Panc1 (cell line): ENCODE results near the gene ATP1B3. TPM values are rescaled to one million over a fixed set of nuclear protein-coding genes. Genes with fewer than 3 reads are reported as not detected.
A peak's percentile ranks its signal among the peaks of the same experiment; 100 is the strongest.

Source experiments
- ATAC-seq: fragments of 200-7000 bp; cut with Tn5 transposase; 2 replicates; pipeline ENCODE4 v1.9.1; 2020; ENCODE audit warnings: mild to moderate bottlenecking, moderate library complexity
- BruUV-seq: library from RNA; stranded (reverse); fragments of 400-500 nt; replicated peaks from 2 replicates; lab custom pipeline; 2021; lab: Mats Ljungman, UMichigan
- CTCF ChIA-PET: fragments of 300-600 bp; sonication (Branson Sonifier 250); formaldehyde crosslinking; loops from one replicate; lab custom pipeline; 2022; ENCODE audit warnings: antibody characterized with exemption; lab: Charles Lee
- POLR2A ChIA-PET: fragments of 300-600 bp; sonication (Branson Sonifier 250); formaldehyde crosslinking; loops from one replicate; lab custom pipeline; 2022; ENCODE audit warnings: antibody characterized with exemption; lab: Charles Lee
- DNase-seq: peaks from one replicate; pipeline ENCODE4 v3.0.0-alpha.2; 2010; ENCODE audit warnings: low read depth, low spot score
- H3K27ac ChIP-seq: 2 replicates; pipeline ENCODE4 v1.5.1; 2011; ENCODE audit warnings: mild to moderate bottlenecking, low read length, inconsistent platforms
- H3K27me3 ChIP-seq: fragments of 200-500 bp; sonication (Bioruptor generic); 2 replicates; pipeline ENCODE4 v1.6.0; 2014; ENCODE audit warnings: low read length, inconsistent platforms; ENCODE audit not compliant: control insufficient read depth, insufficient read depth
- H3K36me3 ChIP-seq: fragments of 200-500 bp; sonication (Bioruptor generic); 2 replicates; pipeline ENCODE4 v1.5.1; 2014; ENCODE audit warnings: inconsistent platforms, mild to moderate bottlenecking, low read length, moderate library complexity; ENCODE audit not compliant: control insufficient read depth, insufficient read depth
- H3K4me1 ChIP-seq: 2 replicates; pipeline ENCODE4 v1.5.1; 2011; ENCODE audit warnings: inconsistent platforms, mild to moderate bottlenecking, low read length, moderate library complexity; ENCODE audit not compliant: control insufficient read depth, insufficient read depth
- H3K4me3 ChIP-seq, 2 experiments: 2 replicates each; pipeline ENCODE4 v1.5.1; 2011 to 2012; ENCODE audit warnings: low read depth in 2 of 2, low read length in 2 of 2, mild to moderate bottlenecking in 2 of 2, inconsistent platforms in 1 of 2, moderate library complexity in 1 of 2
- H3K9me3 ChIP-seq: fragments of 200-500 bp; sonication (Bioruptor generic); 2 replicates; pipeline ENCODE4 v1.5.1; 2014; ENCODE audit warnings: low read depth, mild to moderate bottlenecking, inconsistent platforms, low read length, moderate library complexity; ENCODE audit not compliant: control insufficient read depth, insufficient read depth
- POLR2AphosphoS5 ChIP-seq: IDR thresholded peaks from 2 replicates; pipeline ENCODE4 v1.6.1; 2012; ENCODE audit warnings: mild to moderate bottlenecking, low read depth, low read length, moderate library complexity
- REST ChIP-seq, 2 experiments: IDR thresholded peaks; 2 replicates each; pipeline ENCODE4 v1.6.1; 2011 to 2012; ENCODE audit warnings: low read depth in 2 of 2, control low read depth in 1 of 2, low read length in 1 of 2, mild to moderate bottlenecking in 1 of 2, moderate library complexity in 1 of 2; ENCODE audit not compliant: insufficient read depth in 1 of 2
- SIN3A ChIP-seq: IDR thresholded peaks from 2 replicates; pipeline ENCODE4 v1.6.1; 2012; ENCODE audit warnings: low read depth, mild to moderate bottlenecking, low read length, moderate library complexity, borderline replicate concordance; ENCODE audit not compliant: insufficient read depth
- TCF7L2 ChIP-seq: IDR thresholded peaks from 2 replicates; pipeline ENCODE4 v1.6.1; 2011; ENCODE audit warnings: mild to moderate bottlenecking, low read depth, low read length, inconsistent platforms
- in situ Hi-C: cut with HindIII; loops from 2 replicates; pipeline ENCODE4 v1.10.0; 2016; ENCODE audit warnings: low sequenced_read_pairs, low pct_unique_long_range_greater_than_20kb
- intact Hi-C: fragments of 100-400 bp; cut with micrococcal nuclease; formaldehyde crosslinking; loops from one replicate; pipeline ENCODE4 v1.10.0; 2022; ENCODE audit not compliant: unreplicated experiment
- total RNA-seq: library from RNA; stranded (reverse); gene quantifications from one replicate; pipeline ENCODE4 v1.2.1, GENCODE V29; 2021; ENCODE audit not compliant: unreplicated experiment
- TF ChIP-seq, protein P1 (sequence below): fragments of 450-650 bp; IDR thresholded peaks from 2 replicates; pipeline ENCODE4 v1.5.1; 2017; ENCODE audit warnings: mild to moderate bottlenecking

ATP1B3 gene
- total RNA-seq, 1 experiment from 2014 or later: 201 TPM

DNA sequence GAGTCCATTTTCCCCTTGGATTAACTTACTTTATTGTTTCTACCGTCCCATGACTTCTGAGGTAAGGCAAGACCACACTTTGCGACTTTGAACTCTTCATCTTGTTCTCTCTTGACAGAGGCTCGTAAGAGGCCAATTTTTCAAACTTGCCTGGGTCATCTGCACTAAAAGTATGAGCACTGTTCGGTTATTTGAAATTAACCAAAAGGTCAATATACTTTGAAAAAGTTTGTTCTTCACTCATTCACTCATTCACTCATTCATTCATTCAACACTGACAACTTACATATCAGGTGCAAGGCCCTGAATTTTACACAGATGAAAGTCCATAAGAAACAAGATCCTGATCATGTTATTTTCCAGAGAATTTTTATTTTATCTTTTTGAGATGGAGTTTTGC, 57.9 kb downstream of the ATP1B3 start:
- H3K4me1 ChIP-seq: peaks cover 11% of the 10 kb centered on the region
- CTCF ChIA-PET: interaction anchor here (0.6 kb wide), 1 partner anchor 258 kb away, joined by 3 read pairs; no protein-coding TSS in a partner anchor
- no peak overlapping the region for H3K4me3 ChIP-seq
- H3K9me3 ChIP-seq: no peaks in the 10 kb centered on the region
- H3K36me3 ChIP-seq: no peaks in the 10 kb centered on the region
- in situ Hi-C loops (no loop called here), intact Hi-C loops (no loop called here)
- ATAC-seq: no peak
- POLR2A ChIA-PET: no interaction called here
- no peak overlapping the region for H3K27ac ChIP-seq
- H3K27me3 ChIP-seq: no peaks in the 10 kb centered on the region
- TF ChIP-seq REST (IDR thresholded peaks at IDR 0.05; ENCODE audit: insufficient read depth in 1 of 2, low read depth in 2 of 2, low read length in 1 of 2) (no peak), SIN3A (no peak), POLR2AphosphoS5 (no peak), TCF7L2 (no peak)
- TF ChIP-seq, protein P1, sequence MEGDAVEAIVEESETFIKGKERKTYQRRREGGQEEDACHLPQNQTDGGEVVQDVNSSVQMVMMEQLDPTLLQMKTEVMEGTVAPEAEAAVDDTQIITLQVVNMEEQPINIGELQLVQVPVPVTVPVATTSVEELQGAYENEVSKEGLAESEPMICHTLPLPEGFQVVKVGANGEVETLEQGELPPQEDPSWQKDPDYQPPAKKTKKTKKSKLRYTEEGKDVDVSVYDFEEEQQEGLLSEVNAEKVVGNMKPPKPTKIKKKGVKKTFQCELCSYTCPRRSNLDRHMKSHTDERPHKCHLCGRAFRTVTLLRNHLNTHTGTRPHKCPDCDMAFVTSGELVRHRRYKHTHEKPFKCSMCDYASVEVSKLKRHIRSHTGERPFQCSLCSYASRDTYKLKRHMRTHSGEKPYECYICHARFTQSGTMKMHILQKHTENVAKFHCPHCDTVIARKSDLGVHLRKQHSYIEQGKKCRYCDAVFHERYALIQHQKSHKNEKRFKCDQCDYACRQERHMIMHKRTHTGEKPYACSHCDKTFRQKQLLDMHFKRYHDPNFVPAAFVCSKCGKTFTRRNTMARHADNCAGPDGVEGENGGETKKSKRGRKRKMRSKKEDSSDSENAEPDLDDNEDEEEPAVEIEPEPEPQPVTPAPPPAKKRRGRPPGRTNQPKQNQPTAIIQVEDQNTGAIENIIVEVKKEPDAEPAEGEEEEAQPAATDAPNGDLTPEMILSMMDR: no peak
- BruUV-seq: no TSS peak
- DNase-seq: no peak

GRCh38 chr3:141938011-141938500, 61.6 kb downstream of the ATP1B3 start:
- H3K4me3 ChIP-seq: no peak overlapping the region
- CTCF ChIA-PET: no interaction called here
- H3K36me3 ChIP-seq: no peaks in the 10 kb centered on the region
- no peak for ATAC-seq
- BruUV-seq: no TSS peak
- TF ChIP-seq POLR2AphosphoS5: no peak
- no peak for TF ChIP-seq TCF7L2
- TF ChIP-seq REST (IDR thresholded peaks at IDR 0.05; ENCODE audit: insufficient read depth in 1 of 2, low read depth in 2 of 2, low read length in 1 of 2): no peak
- TF ChIP-seq SIN3A: no peak
- TF ChIP-seq, protein P1: no peak
- peaks cover 34% of the 10 kb centered on the region for H3K4me1 ChIP-seq
- no peak for DNase-seq
- POLR2A ChIA-PET: no interaction called here
- intact Hi-C loops (no loop called here), in situ Hi-C loops (no loop called here)
- peak overlapping the region; percentile 11; the same call in 1 of the 2 replicates for H3K27ac ChIP-seq
- H3K27me3 ChIP-seq: no peaks in the 10 kb centered on the region
- no peaks in the 10 kb centered on the region for H3K9me3 ChIP-seq
